Muscle of leg (tissue), 11 donors: ENCODE results near the gene ZNF672. TPM values are rescaled to one million over a fixed set of nuclear protein-coding genes. Genes with fewer than 3 reads are reported as not detected.
A peak's percentile ranks its signal among the peaks of the same experiment; 100 is the strongest.

Source experiments
- DNase-seq: peaks from one replicate; pipeline ENCODE4 v3.0.0; 2013
- H3K27ac ChIP-seq: one replicate; pipeline ENCODE4 v1.5.1; 2013; ENCODE audit warnings: mild to moderate bottlenecking, low read length, control low read depth
- H3K27me3 ChIP-seq: one replicate; pipeline ENCODE4 v1.6.1; 2013; ENCODE audit warnings: low read length; ENCODE audit not compliant: control insufficient read depth, insufficient read depth
- H3K36me3 ChIP-seq: one replicate; pipeline ENCODE4 v1.6.1; 2013; ENCODE audit warnings: low read length; ENCODE audit not compliant: control insufficient read depth, insufficient read depth
- H3K4me1 ChIP-seq: one replicate; pipeline ENCODE4 v1.6.1; 2013; ENCODE audit warnings: low read length; ENCODE audit not compliant: control insufficient read depth, insufficient read depth
- H3K4me3 ChIP-seq: one replicate; pipeline ENCODE4 v1.5.1; 2013; ENCODE audit warnings: low read length, control low read depth
- H3K9me3 ChIP-seq: replicated peaks from 2 replicates; pipeline ENCODE4 v1.6.1; 2013; ENCODE audit warnings: low read depth, low read length; ENCODE audit not compliant: control insufficient read depth
- WGBS: methylation state at CpG from one replicate; pipeline ENCODE4 v1.1.5; 2013; ENCODE audit warnings: missing lambda C conversion rate; ENCODE audit not compliant: insufficient coverage; 5-methylcytosine and 5-hydroxymethylcytosine counted together
- polyA plus RNA-seq, 8 donors: library from polyadenylated mRNA; unstranded; fragments of 120-200 nt; gene quantifications; one replicate each; pipeline versions ENCODE4 v1.2.1 to v1.2.3, GENCODE V29; 2013; ENCODE audit warnings: inconsistent platforms in 1 of 8, low replicate concordance in 1 of 8; ENCODE audit not compliant: insufficient read length in 8 of 8, insufficient read depth in 1 of 8
- total RNA-seq: library from RNA; stranded (reverse); fragments of 120-200 nt; gene quantifications from one replicate; pipeline ENCODE4 v1.2.4, GENCODE V29; 2013

The ZNF672 gene
- total and polyA plus RNA-seq, 9 donors, result 13.3 to 20.7 (median 17.9) TPM

DNA sequence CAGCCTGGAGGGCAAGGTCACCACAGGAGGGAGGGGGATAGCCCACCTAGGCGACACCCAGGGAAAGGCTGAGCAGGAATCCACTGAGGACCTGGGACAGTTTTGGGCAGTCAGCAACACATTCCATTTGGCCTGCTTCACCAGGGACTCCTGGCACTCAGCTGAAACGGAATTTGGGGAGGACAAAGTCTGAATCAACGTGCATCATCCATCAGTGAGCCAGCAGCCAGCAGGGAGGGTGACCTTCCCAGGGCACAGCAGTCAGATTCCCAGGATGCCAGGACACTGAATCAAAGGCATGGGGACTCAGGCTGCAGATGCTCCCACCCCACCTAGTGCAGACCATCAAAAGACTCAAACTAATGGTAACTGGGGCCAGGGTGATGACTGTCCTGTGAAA is 16.9 kb upstream of the ZNF672 start:
- H3K27me3 ChIP-seq, result no peaks in the 10 kb centered on the region
- H3K4me1 ChIP-seq, result peaks cover 26% of the 10 kb centered on the region
- no peaks in the 10 kb centered on the region for H3K9me3 ChIP-seq
- peaks cover 60% of the 10 kb centered on the region for H3K36me3 ChIP-seq
- no peak overlapping the region for H3K27ac ChIP-seq
- 83% methylated on average over 3 of the region's 3 CpGs for WGBS
- DNase-seq, result no peak
- H3K4me3 ChIP-seq, result no peak overlapping the region

DNA sequence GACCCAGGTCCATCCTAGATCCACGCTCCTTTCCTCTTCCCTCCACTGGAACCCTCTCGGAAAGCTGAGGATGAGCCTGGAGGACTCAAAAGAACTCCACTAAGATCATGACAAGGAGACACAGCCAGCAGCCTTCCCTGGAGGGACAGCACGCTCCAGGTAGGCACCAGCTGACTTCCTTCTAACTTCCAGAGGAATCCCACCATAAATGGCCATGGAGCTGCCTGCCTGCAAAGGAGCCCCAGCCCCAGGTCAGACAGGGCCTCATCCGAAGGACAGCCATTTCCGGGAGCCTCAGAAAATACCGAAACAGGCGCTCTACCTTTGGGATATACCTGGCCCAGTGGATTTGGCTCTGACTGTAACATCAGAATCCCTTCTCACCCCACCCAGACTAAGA is 16.4 kb upstream of the ZNF672 start:
- 98% methylated on average over 6 of the region's 7 CpGs for WGBS
- no peaks in the 10 kb centered on the region for H3K9me3 ChIP-seq
- H3K4me1 ChIP-seq, result peaks cover 27% of the 10 kb centered on the region
- H3K4me3 ChIP-seq, result no peak overlapping the region
- H3K27me3 ChIP-seq, result no peaks in the 10 kb centered on the region
- no peak overlapping the region for H3K27ac ChIP-seq
- DNase-seq, result no peak
- peaks cover 54% of the 10 kb centered on the region for H3K36me3 ChIP-seq

DNA sequence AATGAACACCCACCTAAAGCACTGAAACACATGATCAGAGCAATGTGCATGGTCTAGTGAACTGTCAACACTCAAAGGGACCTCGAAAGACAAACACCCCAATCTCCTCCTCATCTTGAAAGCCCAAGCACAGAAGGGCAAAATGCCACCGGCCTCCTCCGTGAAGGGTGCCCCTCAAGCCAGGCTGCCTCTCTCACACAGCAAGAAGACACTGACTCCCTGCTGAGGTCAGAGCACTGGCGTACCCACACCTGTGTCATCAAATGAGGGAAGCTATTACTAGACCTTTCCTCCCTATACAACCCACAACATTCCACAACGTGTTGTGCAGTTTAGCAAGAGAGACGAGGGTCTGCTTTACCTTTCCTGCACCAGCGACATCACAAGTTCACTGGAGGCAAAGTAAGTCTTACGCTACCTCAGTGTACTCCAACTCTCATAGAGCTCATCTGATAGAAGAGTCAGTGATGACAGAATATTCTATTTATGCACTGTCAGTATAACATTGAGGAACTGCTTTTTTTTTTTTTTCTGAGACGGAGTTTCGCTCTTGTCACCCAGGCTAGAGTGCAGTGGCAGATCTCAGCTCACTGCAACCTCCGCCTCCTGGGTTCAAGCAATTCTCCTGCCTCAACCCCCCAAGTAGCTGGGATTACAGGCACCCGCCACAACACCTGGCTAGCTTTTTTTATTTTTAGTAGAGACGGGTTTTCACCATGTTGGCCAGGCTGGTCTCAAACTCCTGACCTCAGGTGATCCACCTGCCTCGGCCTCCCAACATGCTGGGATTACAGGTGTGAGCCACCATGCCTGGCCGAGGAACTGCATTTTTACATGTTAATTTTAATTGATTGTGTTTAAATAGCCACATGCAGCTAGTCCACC is 15.6 kb upstream of the ZNF672 start:
- no peak overlapping the region for H3K27ac ChIP-seq
- WGBS, result 90% methylated on average over 4 of the region's 15 CpGs
- H3K36me3 ChIP-seq, result peaks cover 49% of the 10 kb centered on the region
- no peak for DNase-seq
- H3K27me3 ChIP-seq, result no peaks in the 10 kb centered on the region
- H3K4me1 ChIP-seq, result peaks cover 33% of the 10 kb centered on the region
- no peak overlapping the region for H3K4me3 ChIP-seq
- H3K9me3 ChIP-seq, result no peaks in the 10 kb centered on the region

DNA sequence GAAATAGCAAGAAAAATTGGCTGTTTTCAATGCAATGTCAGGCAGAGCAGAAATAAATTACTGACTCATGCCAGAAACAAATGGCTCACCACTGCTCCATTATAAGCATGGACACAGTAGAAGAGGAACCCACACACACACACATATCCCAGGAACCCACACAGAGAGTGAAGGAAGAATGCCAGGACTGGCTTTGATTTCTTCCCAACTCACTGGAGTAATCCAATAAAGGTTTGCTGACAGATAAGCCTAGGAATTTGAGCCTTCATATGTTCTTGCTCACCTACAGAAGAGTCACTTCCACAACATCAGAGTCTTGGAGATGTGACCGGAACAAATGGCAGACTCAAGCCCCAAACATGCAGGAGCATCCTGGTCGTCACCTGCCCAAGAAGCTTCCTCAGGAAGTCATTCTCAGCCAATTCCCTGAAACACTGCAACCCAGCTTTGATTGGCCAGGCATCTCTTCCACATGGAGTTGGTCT is 14.5 kb upstream of the ZNF672 start:
- Histone ChIP-seq H3K27ac (no peak overlapping the region), H3K27me3 (no peaks in the 10 kb centered on the region), H3K9me3 (no peaks in the 10 kb centered on the region), H3K4me3 (no peak overlapping the region), H3K36me3 (peaks cover 49% of the 10 kb centered on the region), H3K4me1 (peaks cover 33% of the 10 kb centered on the region)
- WGBS, result 100% methylated on average over 2 of the region's 2 CpGs
- no peak for DNase-seq

DNA sequence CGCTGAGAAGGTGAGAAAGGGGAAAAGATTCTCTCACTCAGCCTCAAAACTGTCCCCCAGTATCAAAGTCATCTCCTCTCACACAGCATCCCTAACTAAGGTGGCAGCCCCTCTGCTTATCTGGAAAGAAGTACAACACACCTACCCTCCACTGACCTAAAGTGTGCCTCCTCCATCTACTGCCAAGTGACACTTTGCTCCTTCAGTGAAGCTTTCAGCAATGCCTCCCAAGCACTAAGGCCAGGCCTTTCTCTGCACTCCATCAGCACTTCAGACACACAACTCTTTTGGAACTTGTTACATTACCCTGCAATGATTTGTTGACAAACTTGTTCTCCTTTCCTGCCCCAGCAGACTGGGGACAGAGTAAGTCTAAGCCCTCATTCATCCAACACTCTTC is 13.7 kb upstream of the ZNF672 start:
- no CpG with 5 or more reads among the region's 1 CpG for WGBS
- Histone ChIP-seq H3K36me3 (peaks cover 43% of the 10 kb centered on the region), H3K27me3 (no peaks in the 10 kb centered on the region), H3K4me1 (peaks cover 33% of the 10 kb centered on the region), H3K27ac (no peak overlapping the region), H3K4me3 (no peak overlapping the region), H3K9me3 (no peaks in the 10 kb centered on the region)
- no peak for DNase-seq

DNA sequence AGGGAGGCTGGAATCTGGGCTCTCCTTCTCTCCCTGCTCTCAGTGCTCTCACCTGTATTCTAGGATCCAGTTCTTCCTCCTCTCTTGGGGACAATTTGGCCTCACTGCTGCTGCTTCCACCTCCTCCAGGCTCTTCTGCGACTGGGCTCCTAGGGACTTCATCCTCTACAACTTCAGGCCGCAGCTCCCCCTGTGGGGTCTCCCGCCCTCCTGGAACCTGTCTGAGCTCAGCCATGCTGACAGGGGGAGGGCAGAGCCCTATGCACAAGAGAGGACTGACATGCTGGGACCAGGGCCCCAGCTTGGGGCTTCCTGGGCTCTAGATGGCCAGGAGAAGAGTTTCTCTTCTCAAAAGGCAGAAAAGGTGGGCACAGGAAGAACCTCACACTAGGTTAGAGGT is 13.3 kb upstream of the ZNF672 start:
- 80% methylated on average over 1 of the region's 3 CpGs for WGBS
- Histone ChIP-seq H3K4me1 (peaks cover 33% of the 10 kb centered on the region), H3K36me3 (peaks cover 43% of the 10 kb centered on the region), H3K9me3 (no peaks in the 10 kb centered on the region), H3K27me3 (no peaks in the 10 kb centered on the region), H3K27ac (no peak overlapping the region), H3K4me3 (peak overlapping the region; percentile 96)
- DNase-seq, result no peak

DNA sequence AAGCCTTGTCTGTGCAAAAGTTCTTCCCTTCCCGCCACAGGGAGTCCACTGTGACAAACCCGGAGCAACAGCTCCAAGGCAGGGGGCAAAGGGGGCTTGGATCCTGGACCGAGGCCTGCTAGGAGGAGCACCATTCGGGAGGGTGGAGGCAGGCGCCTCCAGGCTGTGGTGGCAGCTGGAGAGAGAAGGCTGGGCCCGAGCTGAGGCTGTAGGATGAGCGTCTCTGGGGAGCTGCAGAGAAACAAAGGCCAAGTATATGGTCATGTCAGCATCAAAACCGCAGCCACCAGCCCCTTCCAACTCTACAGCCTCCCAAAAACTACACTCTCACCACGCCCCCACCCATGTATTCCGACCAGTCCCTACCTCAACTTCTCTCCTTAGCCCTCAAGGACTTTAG is 12.9 kb upstream of the ZNF672 start:
- H3K9me3 ChIP-seq, result no peaks in the 10 kb centered on the region
- H3K4me1 ChIP-seq, result peaks cover 33% of the 10 kb centered on the region
- no peaks in the 10 kb centered on the region for H3K27me3 ChIP-seq
- H3K27ac ChIP-seq, result peak overlapping the region; percentile 81
- peak overlapping the region; percentile 96 for H3K4me3 ChIP-seq
- 42% methylated on average over 8 of the region's 10 CpGs for WGBS
- DNase-seq, result peak; percentile 37
- peaks cover 42% of the 10 kb centered on the region for H3K36me3 ChIP-seq

DNA sequence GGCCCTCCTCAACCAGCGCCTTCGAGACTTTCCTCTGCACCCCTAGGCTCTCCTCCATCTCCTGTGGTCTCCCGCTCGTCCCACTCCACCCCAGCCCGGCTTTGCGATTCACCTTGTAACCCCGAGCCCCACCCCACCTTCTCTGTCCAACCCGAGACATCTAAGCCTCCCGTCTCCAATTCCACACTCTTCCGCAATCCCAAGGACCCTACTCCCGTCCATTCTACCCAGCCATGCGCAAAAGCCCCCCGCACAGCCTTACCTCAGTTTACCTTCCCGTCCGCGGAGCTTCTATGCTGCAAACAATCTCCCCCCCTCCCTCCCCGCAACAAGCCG is 12.5 kb upstream of the ZNF672 start:
- WGBS, result 0% methylated on average over 18 of the region's 18 CpGs
- Histone ChIP-seq H3K4me3 (peak overlapping the region; percentile 96), H3K27ac (peak overlapping the region; percentile 81), H3K4me1 (peaks cover 33% of the 10 kb centered on the region), H3K27me3 (no peaks in the 10 kb centered on the region), H3K36me3 (peaks cover 37% of the 10 kb centered on the region), H3K9me3 (no peaks in the 10 kb centered on the region)
- no peak for DNase-seq

DNA sequence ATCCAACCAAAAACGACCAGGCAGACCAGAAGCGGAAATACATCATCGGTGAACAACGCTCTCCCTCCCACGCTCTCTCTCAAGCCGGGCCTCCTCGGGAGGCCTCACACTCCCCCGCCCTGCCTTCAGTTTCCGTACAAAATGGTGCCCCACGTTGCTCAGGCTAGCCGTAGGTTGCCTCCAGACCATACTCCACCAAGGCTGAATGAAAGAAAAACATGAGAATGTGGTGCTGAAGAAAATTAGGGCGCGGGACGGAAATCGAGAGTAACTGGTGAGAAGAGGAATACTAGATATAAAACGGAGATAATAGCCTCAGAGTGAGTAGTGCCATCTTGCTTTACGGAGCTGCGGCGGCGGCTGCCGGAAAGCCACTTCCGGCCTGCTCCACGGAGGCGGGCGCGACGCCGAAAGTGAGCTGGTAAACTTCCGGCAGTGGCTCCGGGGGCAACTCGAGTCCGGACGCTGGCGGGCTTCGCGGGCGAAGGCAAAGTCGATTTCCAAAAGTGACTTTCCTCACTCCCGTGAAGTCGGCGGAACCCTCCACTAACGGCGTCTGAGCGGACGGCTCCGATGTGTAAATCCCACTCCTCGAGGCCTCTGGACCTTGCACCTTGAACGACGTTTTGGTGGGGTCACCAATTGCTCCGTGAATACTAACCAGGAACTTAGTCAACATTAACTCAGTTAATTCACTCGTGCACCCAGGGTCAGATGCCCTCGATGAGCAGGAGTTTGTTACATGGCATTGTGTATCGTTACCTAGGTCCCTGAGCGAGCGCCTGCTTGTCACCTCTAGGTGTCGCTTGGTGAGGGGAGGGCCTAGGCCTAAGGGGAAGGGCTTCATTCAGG is 11.9 kb upstream of the ZNF672 start, which contains the start of gene SH3BP5L:
Gene SH3BP5L, minus strand, starts transcription at position 7 of the 852 bp plus-strand sequence. CDS start 980 bp downstream, outside the sequence.
- peak within 1 kb of the TSS; percentile 96 for H3K4me3 ChIP-seq
- peak within 1 kb of the TSS; percentile 99 for H3K27ac ChIP-seq
- H3K4me1 ChIP-seq, result peaks cover 33% of the 10 kb centered on the region
- peak; percentile 99 for DNase-seq
- WGBS, result under 1% methylated on average over 46 of the region's 56 CpGs
- H3K9me3 ChIP-seq, result no peaks in the 10 kb centered on the region
- no peaks in the 10 kb centered on the region for H3K27me3 ChIP-seq
- H3K36me3 ChIP-seq, result peaks cover 33% of the 10 kb centered on the region

DNA sequence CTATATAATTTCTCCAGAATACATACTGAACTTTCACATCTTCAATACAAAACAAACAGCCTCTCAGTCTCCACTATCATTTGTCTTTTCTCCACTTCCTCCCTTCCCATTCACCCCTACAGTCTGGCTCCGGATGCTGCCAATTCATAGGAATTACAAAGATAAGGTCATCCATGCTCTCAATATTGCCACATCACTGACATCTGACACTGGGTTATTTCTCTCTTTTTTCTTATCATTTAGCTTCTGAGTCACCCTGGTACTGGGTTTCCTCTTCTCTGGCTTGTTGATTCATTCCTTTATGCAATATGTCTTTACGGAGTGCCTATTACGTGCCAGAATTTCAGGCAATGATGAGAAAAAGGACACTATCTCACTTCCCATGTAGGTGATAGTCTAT is 9.2 kb upstream of the ZNF672 start:
- Histone ChIP-seq H3K4me3 (no peak overlapping the region), H3K27ac (no peak overlapping the region), H3K4me1 (peaks cover 21% of the 10 kb centered on the region), H3K36me3 (peaks cover 10% of the 10 kb centered on the region), H3K27me3 (peaks cover 3% of the 10 kb centered on the region), H3K9me3 (no peaks in the 10 kb centered on the region)
- no peak for DNase-seq
- WGBS, result 80% methylated on average over 1 of the region's 3 CpGs
